Activated T-helper 2 cell treated with anti-CD3 and anti-CD28 coated beads, Interferon-gamma antibody, Interleukin-2, Interleukin-4, amounts not matched to agents 10 μg/mL and 5 μg/mL and 100 μg/mL, durations not matched to agents 14 hours and 24 hours and 36 hours (primary cell): ENCODE results near the gene RTF2. TPM values are rescaled to one million over a fixed set of nuclear protein-coding genes. Genes with fewer than 3 reads are reported as not detected.

Experiments used
- DNase-seq: peaks from one replicate; pipeline ENCODE4 v3.0.0; 2021; ENCODE audit warnings: low spot score
- H3K27ac Mint-ChIP-seq: one replicate; pipeline ENCODE4 v1.8.0; 2021; ENCODE audit warnings: mixed read lengths
- H3K27me3 Mint-ChIP-seq: one replicate; pipeline ENCODE4 v1.8.0; 2021; ENCODE audit warnings: low read depth, mixed read lengths
- H3K36me3 Mint-ChIP-seq: one replicate; pipeline ENCODE4 v1.8.0; 2021; ENCODE audit warnings: low read depth, mixed read lengths
- H3K4me1 Mint-ChIP-seq: one replicate; pipeline ENCODE4 v1.8.0; 2021; ENCODE audit warnings: low read depth, mixed read lengths
- H3K4me3 Mint-ChIP-seq: one replicate; pipeline ENCODE4 v1.8.0; 2021; ENCODE audit warnings: low read depth, mild to moderate bottlenecking, moderate library complexity, mixed read lengths
- H3K9me3 Mint-ChIP-seq: one replicate; pipeline ENCODE4 v1.8.0; 2021; ENCODE audit warnings: mixed read lengths
- intact Hi-C: fragments of 100-400 bp; cut with micrococcal nuclease; formaldehyde crosslinking; loops from one replicate; pipeline ENCODE4 v1.15.1; 2023
- total RNA-seq: library from RNA; stranded (reverse); gene quantifications from 2 replicates; pipeline ENCODE4 v1.2.3, GENCODE V29; 2022

RTF2 gene
- total RNA-seq, 1 donor from 2014 or later: 103 TPM

DNA sequence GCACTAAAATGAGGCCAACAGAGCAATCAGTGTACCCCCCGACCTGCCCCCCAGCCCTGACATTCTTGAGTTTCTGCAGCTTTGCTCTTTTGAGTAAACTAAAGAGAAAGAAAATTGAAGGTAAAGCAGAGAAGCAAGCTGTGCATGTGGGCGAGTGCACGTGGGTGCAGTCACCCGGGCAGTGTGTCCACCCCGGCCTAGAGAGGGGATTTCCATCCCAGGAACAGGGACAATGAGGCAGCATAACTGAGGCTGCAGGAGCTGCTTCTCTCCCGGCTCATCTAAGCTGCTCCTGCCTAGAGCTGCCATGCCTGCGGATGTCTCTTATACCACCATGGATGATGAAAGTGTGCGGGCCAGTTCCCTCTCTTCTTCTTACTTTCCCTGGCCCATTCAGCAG is 39.5 kb upstream of the RTF2 start:
- intact Hi-C loops: loop anchor here (1.0 kb wide), 1 partner anchor 11 kb away; no protein-coding TSS in a partner anchor

DNA sequence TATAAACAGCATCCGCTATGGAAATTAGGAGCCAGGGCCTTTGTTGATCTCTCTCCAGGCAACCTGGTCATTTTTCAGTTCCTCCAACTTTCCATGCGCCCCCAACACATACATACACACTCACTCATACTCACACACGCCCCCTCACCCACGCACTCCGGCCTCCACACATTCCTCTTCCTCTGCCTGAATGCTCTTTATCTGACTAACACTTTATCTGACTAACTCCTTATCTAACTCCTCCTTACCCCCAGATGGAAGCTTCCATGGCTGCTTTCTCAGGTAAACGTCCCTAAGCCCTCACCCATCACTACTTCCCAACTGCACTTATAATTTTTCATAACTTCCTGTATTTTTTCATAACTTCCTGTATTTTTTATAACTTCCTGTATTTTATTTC is 38.9 kb upstream of the RTF2 start:
- no peak for DNase-seq
- Mint-ChIP-seq H3K27ac (peak overlapping the region; percentile 89), H3K9me3 (no peaks in the 10 kb centered on the region), H3K4me1 (peaks cover 47% of the 10 kb centered on the region), H3K27me3 (no peaks in the 10 kb centered on the region), H3K4me3 (peak overlapping the region; percentile 54), H3K36me3 (peaks cover 40% of the 10 kb centered on the region)
- intact Hi-C loops: loop anchor here (1.0 kb wide), 1 partner anchor 11 kb away; no protein-coding TSS in a partner anchor

More for the DNA sequence above, 39.5 kb upstream of the RTF2 start:
- Mint-ChIP-seq H3K4me1 (peaks cover 43% of the 10 kb centered on the region), H3K4me3 (no peak overlapping the region), H3K36me3 (peaks cover 37% of the 10 kb centered on the region), H3K27ac (peak overlapping the region; percentile 89), H3K9me3 (no peaks in the 10 kb centered on the region), H3K27me3 (no peaks in the 10 kb centered on the region)
- no peak for DNase-seq

DNA sequence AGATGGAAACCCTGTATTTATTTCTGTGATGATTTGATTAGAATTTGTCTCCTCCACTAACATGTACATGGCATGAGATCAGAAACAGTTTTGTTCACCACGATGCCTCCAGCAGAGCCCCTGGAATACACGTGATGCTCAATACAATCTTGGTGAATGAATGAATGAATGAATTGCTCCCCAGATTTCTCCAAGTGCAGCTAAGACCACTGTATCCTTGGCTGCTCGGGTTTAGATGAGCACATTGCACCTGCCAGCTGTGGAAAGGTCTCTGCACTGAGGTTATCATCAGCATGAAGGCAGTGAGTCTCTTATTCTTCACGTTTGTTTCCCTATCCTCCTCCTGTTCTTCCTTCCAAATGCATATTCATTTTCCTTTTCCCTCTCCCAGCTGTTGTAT is 38.5 kb upstream of the RTF2 start:
- no peak for DNase-seq
- H3K4me1 Mint-ChIP-seq: peaks cover 48% of the 10 kb centered on the region
- H3K27ac Mint-ChIP-seq: peak overlapping the region; percentile 89
- peaks cover 42% of the 10 kb centered on the region for H3K36me3 Mint-ChIP-seq
- peak overlapping the region; percentile 54 for H3K4me3 Mint-ChIP-seq
- H3K27me3 Mint-ChIP-seq: no peaks in the 10 kb centered on the region
- no peaks in the 10 kb centered on the region for H3K9me3 Mint-ChIP-seq
- intact Hi-C loops: loop anchor here (1.0 kb wide), 1 partner anchor 10 kb away; no protein-coding TSS in a partner anchor

DNA sequence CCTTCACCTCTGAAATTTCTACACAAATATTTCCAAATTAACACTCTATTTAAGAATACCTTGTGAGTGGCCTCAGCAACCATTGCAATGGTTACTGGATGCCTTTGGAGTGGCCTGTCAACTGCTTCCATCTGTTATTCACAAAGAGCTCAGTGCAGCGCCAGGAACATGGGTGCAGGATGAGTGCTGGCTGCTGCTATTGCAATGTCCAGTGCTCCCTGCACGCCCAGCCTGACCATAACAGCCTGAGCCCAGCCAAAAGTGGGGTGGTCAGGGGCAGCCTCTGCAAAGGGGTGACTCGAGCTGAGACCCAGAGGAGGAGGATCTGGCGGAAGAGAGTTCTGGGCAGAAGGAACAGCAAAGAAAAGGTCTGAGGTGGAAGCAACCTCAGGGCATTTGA is 38.0 kb upstream of the RTF2 start:
- H3K4me1 Mint-ChIP-seq: peaks cover 49% of the 10 kb centered on the region
- H3K36me3 Mint-ChIP-seq: peaks cover 43% of the 10 kb centered on the region
- intact Hi-C loops: no loop called here
- H3K9me3 Mint-ChIP-seq: no peaks in the 10 kb centered on the region
- no peaks in the 10 kb centered on the region for H3K27me3 Mint-ChIP-seq
- no peak overlapping the region for H3K4me3 Mint-ChIP-seq
- no peak overlapping the region for H3K27ac Mint-ChIP-seq
- DNase-seq: no peak

DNA sequence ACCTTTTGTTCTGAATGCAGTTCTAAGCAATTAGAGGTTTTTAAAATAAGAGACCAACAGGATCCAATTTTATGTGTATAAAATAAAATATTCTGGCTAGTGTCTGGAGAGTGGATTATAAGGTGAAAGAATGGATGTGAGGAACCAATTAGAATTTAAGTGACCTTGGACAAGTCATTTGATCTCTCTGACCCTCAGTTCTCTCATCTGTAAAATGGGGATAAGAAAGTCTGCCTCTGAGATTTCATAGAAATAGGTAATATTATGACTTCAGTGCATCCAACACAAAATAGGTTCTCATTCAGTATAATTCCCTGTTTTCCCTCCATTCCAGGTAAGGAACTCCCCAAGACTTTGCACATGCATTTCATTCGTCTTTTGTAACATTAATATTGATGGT is 37.5 kb upstream of the RTF2 start:
- intact Hi-C loops: no loop called here
- Mint-ChIP-seq H3K36me3 (peaks cover 43% of the 10 kb centered on the region), H3K27ac (no peak overlapping the region), H3K27me3 (no peaks in the 10 kb centered on the region), H3K4me3 (no peak overlapping the region), H3K4me1 (peaks cover 47% of the 10 kb centered on the region), H3K9me3 (no peaks in the 10 kb centered on the region)
- DNase-seq: no peak

DNA sequence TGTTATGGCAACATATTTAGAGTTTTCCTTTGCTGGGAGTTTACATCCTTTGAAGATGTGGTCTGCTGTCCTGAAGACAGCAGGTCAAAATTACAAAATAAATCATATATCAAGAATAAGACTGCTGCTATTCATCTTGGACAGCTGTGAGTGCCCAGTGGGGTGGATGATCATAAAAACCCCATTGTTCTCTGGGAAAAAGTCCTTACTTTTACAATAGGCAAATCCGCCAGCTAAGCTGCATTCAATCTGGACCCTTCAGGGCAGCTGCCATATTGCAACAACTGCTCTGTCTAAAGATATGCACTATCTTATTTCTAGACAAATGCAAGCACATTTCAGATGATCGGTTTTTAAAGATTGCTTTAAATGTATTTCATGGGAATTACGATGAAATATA is 37.0 kb upstream of the RTF2 start:
- Mint-ChIP-seq H3K27me3 (no peaks in the 10 kb centered on the region), H3K4me3 (no peak overlapping the region), H3K27ac (no peak overlapping the region), H3K4me1 (peaks cover 46% of the 10 kb centered on the region), H3K9me3 (no peaks in the 10 kb centered on the region), H3K36me3 (peaks cover 43% of the 10 kb centered on the region)
- intact Hi-C loops: no loop called here
- no peak for DNase-seq

DNA sequence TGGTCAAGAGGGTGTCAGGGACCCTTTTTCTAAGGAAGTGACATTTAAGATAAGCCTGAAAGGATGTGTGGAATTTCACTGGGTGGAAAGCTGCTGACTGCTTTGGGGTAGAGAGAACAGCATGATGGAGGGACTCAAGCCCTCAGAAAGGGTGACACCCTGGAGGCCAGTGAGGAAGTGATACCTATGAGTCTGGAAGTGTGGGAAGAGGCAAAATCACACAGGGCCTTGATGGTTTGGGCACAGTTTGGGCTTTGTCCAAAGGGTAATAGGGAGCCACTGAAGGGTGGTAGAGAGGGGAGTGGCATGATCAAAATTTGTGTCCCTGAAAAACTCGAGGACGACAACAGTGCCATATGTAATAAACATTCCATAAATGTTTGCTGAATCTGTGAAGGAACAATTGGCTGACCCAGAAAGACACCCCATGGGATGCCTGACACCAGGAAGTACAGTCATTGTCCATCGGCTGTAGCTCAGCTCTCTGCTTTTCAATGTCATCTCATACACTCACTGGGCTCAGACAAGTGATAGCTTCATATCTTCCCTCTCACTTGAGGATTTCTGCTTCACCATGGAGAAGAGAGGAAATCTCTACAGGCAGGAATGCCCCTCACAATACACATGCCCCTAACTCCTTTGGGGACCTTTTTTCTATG is 35.1 kb upstream of the RTF2 start:
- H3K4me1 Mint-ChIP-seq: peaks cover 39% of the 10 kb centered on the region
- H3K27me3 Mint-ChIP-seq: no peaks in the 10 kb centered on the region
- peaks cover 42% of the 10 kb centered on the region for H3K36me3 Mint-ChIP-seq
- H3K4me3 Mint-ChIP-seq: no peak overlapping the region
- no peaks in the 10 kb centered on the region for H3K9me3 Mint-ChIP-seq
- intact Hi-C loops: no loop called here
- no peak for DNase-seq
- peak overlapping the region; percentile 51 for H3K27ac Mint-ChIP-seq

DNA sequence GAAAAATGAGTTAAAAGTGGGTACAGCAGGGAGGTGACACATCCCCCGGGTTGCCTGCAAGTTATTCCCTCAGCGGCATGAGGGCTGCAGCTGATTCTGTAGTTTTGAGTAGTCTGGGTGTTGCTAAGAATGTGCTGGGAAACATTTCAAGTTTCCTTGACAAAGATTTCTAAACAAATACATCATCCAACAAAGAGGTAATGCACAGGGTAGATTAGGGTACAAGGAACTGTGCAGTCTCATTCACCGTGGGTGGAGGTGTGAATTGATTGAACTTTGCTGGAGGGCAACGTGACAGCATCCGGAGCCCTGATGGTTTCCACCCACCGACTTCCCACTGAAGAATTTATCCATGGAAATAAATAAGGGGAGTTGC is 34.6 kb upstream of the RTF2 start:
- Mint-ChIP-seq H3K4me1 (peaks cover 42% of the 10 kb centered on the region), H3K27ac (peak overlapping the region; percentile 51), H3K4me3 (no peak overlapping the region), H3K9me3 (no peaks in the 10 kb centered on the region), H3K36me3 (peaks cover 42% of the 10 kb centered on the region), H3K27me3 (no peaks in the 10 kb centered on the region)
- no peak for DNase-seq
- intact Hi-C loops: no loop called here

DNA sequence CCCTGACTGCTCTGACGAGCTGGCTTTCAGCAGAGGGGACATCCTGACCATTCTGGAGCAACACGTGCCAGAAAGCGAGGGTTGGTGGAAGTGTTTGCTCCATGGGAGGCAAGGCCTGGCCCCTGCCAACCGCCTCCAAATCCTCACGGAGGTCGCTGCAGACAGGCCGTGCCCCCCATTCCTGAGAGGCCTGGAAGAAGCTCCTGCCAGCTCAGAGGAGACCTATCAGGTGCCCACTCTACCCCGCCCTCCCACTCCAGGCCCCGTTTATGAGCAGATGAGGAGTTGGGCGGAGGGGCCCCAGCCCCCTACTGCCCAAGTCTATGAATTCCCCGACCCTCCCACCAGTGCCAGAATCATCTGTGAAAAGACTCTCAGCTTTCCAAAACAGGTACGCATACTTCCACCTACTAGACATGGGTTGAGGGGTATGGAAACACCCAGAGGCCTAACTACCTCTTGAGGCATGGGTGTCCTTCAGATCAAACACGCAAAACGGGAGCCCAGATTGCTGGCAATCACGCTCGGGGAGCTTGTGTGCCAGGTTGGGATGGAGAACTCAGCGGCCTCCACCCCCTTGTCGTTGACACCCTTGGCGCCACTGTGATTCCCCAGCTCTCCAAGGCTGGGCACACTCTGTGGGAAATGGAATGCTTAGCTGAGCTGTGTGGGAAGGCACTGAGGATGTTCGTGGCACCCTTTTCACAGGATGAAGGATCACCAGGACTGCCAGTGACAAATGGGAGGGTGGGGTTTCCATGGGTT is 31.0 kb upstream of the RTF2 start:
- intact Hi-C loops: no loop called here
- no peak for DNase-seq
- Mint-ChIP-seq H3K36me3 (peaks cover 38% of the 10 kb centered on the region), H3K4me1 (peaks cover 44% of the 10 kb centered on the region), H3K27me3 (no peaks in the 10 kb centered on the region), H3K27ac (peak overlapping the region; percentile 6), H3K4me3 (no peak overlapping the region), H3K9me3 (no peaks in the 10 kb centered on the region)

DNA sequence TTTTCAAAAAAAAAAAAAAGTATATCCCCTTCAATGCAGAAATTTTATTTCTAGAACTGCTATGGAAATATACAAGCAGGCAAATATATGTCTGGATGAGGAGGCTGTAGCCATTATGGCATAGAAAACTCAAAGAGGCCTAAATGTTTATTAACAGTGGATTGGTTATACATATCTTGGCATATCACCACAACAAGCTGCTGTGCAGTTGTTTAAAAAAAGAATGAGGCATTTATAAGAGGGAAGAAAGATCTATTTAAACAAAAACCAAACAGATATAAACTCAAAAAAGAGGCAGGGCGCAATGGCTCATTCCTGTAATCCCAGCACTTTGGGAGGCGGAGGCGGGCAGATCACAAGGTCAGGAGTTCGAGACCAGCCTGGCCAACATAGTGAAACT is 30.1 kb upstream of the RTF2 start:
- intact Hi-C loops: no loop called here
- Mint-ChIP-seq H3K36me3 (peaks cover 36% of the 10 kb centered on the region), H3K4me1 (peaks cover 46% of the 10 kb centered on the region), H3K4me3 (no peak overlapping the region), H3K27me3 (no peaks in the 10 kb centered on the region), H3K9me3 (no peaks in the 10 kb centered on the region), H3K27ac (peak overlapping the region; percentile 56)
- no peak for DNase-seq

DNA sequence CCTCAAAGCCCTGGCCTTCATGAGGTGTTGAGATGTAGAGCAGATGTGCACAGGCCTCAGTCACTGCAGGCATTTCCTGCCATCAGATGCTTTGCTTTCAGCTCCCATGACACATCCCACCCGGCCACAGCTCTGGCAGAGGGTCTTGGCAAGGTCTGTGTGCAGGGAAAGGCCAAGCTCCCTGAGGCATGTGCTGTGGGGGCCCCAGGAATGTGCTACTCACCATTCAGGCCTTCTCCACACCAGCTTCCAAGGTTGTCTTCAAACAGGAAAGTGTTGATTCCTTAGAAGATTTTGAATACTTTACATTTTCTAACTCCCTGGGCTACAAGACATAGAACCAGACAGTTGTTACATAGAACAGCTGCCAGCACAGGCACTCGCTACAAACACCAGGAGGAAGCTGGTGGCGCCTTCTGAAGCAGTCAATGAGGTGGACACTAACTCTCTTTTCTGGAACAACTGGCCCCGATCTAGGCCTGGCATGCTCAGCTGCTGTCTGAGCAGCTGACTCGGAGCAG is 28.6 kb upstream of the RTF2 start:
- H3K27me3 Mint-ChIP-seq: no peaks in the 10 kb centered on the region
- H3K9me3 Mint-ChIP-seq: no peaks in the 10 kb centered on the region
- H3K27ac Mint-ChIP-seq: peak overlapping the region; percentile 95
- peaks cover 37% of the 10 kb centered on the region for H3K36me3 Mint-ChIP-seq
- DNase-seq: no peak
- H3K4me1 Mint-ChIP-seq: peaks cover 39% of the 10 kb centered on the region
- peak overlapping the region; percentile 65 for H3K4me3 Mint-ChIP-seq
- intact Hi-C loops: loop anchor here (1.0 to 2.0 kb wide), 4 partner anchors 11 to 29 kb away; partner anchors contain the start of gene RTF2

DNA sequence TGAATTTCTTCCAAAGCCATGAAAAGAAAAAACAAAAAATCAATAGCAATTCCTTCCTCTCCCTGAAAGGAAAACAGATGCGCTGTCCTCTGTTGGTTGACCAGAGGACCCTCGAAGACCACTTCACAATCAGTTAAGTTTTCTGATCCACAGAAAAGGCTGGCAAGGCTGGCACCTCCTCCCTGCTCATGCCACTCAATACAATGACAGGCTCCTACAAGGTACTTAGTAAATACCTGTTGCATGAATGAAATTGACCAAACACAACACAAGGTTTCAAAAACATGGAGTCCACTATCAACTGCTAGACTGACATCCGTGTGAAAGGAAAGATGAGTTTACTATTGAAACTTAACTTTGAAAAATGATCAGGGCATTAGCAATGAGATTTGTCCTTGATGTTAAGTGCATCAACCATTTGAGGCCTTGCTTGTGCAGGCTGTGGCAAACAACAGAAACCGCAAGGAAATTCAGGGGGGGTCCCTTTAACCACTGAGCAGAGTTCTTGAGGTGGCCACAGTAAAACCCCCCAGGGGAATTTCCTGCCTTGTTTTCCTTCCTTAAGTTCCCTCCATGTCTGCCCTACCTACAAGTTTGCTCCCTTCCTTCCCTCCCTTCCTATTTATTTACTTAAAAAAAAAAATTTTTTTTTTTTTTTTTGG is 27.9 kb upstream of the RTF2 start:
- Mint-ChIP-seq H3K27me3 (no peaks in the 10 kb centered on the region), H3K4me3 (peak overlapping the region; percentile 65), H3K4me1 (peaks cover 36% of the 10 kb centered on the region), H3K36me3 (peaks cover 35% of the 10 kb centered on the region), H3K9me3 (no peaks in the 10 kb centered on the region), H3K27ac (peak overlapping the region; percentile 95)
- DNase-seq: peak; percentile 48
- intact Hi-C loops: loop anchor here (1.0 to 2.0 kb wide), 4 partner anchors 11 to 28 kb away; partner anchors contain the start of gene RTF2
